ENCODE results near the gene OR2V1.
"Not testable (repeated sequence)": the region's sequence is repeated elsewhere in the genome, so short reads cannot be mapped to it uniquely, and the experiment has no call there.

- TF ChIP-seq FOXA1 (IDR thresholded peaks at IDR 0.05); FOXA1 (CRISPR knock-in tag; IDR thresholded peaks at IDR 0.05); TAF1 (CRISPR knock-in tag; IDR thresholded peaks at IDR 0.05); RXRA (CRISPR knock-in tag; IDR thresholded peaks at IDR 0.05); TP53 (CRISPR knock-in tag; conservative IDR thresholded peaks at IDR 0.05); TOPORS (CRISPR knock-in tag; IDR thresholded peaks at IDR 0.05); NR1H2 (CRISPR knock-in tag; IDR thresholded peaks at IDR 0.05; ENCODE audit: borderline replicate concordance, low read depth); ARNTL (CRISPR knock-in tag; IDR thresholded peaks at IDR 0.05); CTCF (CRISPR knock-in tag; IDR thresholded peaks at IDR 0.05); USF2 (IDR thresholded peaks at IDR 0.05; ENCODE audit: low read depth, low read length); USF2 (CRISPR knock-in tag; IDR thresholded peaks at IDR 0.05; ENCODE audit: borderline replicate concordance); XRCC5 (optimal IDR thresholded peaks at IDR 0.05; ENCODE audit: low read length); ZNF746 (CRISPR knock-in tag; IDR thresholded peaks at IDR 0.05); ELF1 (CRISPR knock-in tag; IDR thresholded peaks at IDR 0.05): not testable (repeated sequence)
Measured at GRCh38 chr5:181146927-181147636, 16.1 kb upstream of the OR2V1 start, which contains the start of gene OR2V2.
